ENCODE data around the gene TMEM165. TPM values are rescaled to one million over a fixed set of nuclear protein-coding genes. Genes with fewer than 3 reads are reported as not detected.

The TMEM165 gene
- total and polyA plus RNA-seq, 2 donors (not counting 1 experiment from before 2014, with no cell fraction given): 108 to 183 TPM

- TF ChIP-seq CTCF (conservative IDR thresholded peaks at IDR 0.05 in 1 of 2, IDR thresholded peaks at IDR 0.05 in 1 of 2; ENCODE audit: low read depth in 1 of 2, low read length in 2 of 2): no peak
- no peak for TF ChIP-seq EZH2 (IDR thresholded peaks at IDR 0.05; ENCODE audit: low read length, missing control alignments)
- Histone ChIP-seq H3K4me2 (ENCODE audit: extremely low read depth, insufficient read depth, low read length) (no peak overlapping the region), H3K27me3 (ENCODE audit: control insufficient read depth, insufficient read depth, low read length) (no peaks in the 10 kb centered on the region), H3K4me1 (ENCODE audit: control insufficient read depth, extremely low read depth, insufficient read depth, low read length) (peaks cover 6% of the 10 kb centered on the region), H3K27ac (ENCODE audit: insufficient read depth, low read length) (no peak overlapping the region), H3K9ac (ENCODE audit: insufficient read depth, low read length) (no peak overlapping the region), H2AFZ (ENCODE audit: low read length) (no peak overlapping the region), H3K4me3 (replicated peaks in 1 of 4; ENCODE audit: control extremely low read depth in 1 of 4, insufficient read depth in 1 of 4, low read depth in 3 of 4, low read length in 4 of 4) (no peak overlapping the region), H4K20me1 (ENCODE audit: control insufficient read depth, extremely low read depth, insufficient read depth, low read length) (no peaks in the 10 kb centered on the region), H3K79me2 (ENCODE audit: control insufficient read depth, insufficient read depth, low read length) (no peaks in the 10 kb centered on the region), H3K9me3 (ENCODE audit: control insufficient read depth, insufficient read depth, low read depth, low read length) (no peaks in the 10 kb centered on the region), H3K36me3 (ENCODE audit: control insufficient read depth, insufficient read depth, low read length) (peaks cover 8% of the 10 kb centered on the region)
- no peak for DNase-seq (ENCODE audit: low read depth in 2 of 2)
These were observed 45.0 kb downstream of the TMEM165 start for GRCh38 chr4:55440786-55441185.

- H4K20me1 ChIP-seq (ENCODE audit: control insufficient read depth, extremely low read depth, insufficient read depth, low read length): no peaks in the 10 kb centered on the region
- peak in 1 of 2 donors; percentile 18 for DNase-seq (ENCODE audit: low read depth in 2 of 2)
These were observed 46.8 kb downstream of the TMEM165 start for GRCh38 chr4:55442541-55442940.

GRCh38 chr4:55444827-55445226, 49.1 kb downstream of the TMEM165 start:
- TF ChIP-seq CTCF (conservative IDR thresholded peaks at IDR 0.05 in 1 of 2, IDR thresholded peaks at IDR 0.05 in 1 of 2; ENCODE audit: low read depth in 1 of 2, low read length in 2 of 2): peak; percentile 39 to 59
- TF ChIP-seq EZH2 (IDR thresholded peaks at IDR 0.05; ENCODE audit: low read length, missing control alignments): no peak

More at GRCh38 chr4:55442541-55442940, 46.8 kb downstream of the TMEM165 start:
- peaks cover 8% of the 10 kb centered on the region for H3K36me3 ChIP-seq (ENCODE audit: control insufficient read depth, insufficient read depth, low read length)
- H3K9me3 ChIP-seq (ENCODE audit: control insufficient read depth, insufficient read depth, low read depth, low read length): no peaks in the 10 kb centered on the region
- H2AFZ ChIP-seq (ENCODE audit: low read length): no peak overlapping the region
- no peaks in the 10 kb centered on the region for H3K27me3 ChIP-seq (ENCODE audit: control insufficient read depth, insufficient read depth, low read length)
- H3K9ac ChIP-seq (ENCODE audit: insufficient read depth, low read length): no peak overlapping the region
- H3K79me2 ChIP-seq (ENCODE audit: control insufficient read depth, insufficient read depth, low read length): no peaks in the 10 kb centered on the region
- H3K4me1 ChIP-seq (ENCODE audit: control insufficient read depth, extremely low read depth, insufficient read depth, low read length): peaks cover 8% of the 10 kb centered on the region
- H3K4me2 ChIP-seq (ENCODE audit: extremely low read depth, insufficient read depth, low read length): no peak overlapping the region
- no peak overlapping the region for H3K27ac ChIP-seq (ENCODE audit: insufficient read depth, low read length)
- no peak overlapping the region for H3K4me3 ChIP-seq (replicated peaks in 1 of 4; ENCODE audit: control extremely low read depth in 1 of 4, insufficient read depth in 1 of 4, low read depth in 3 of 4, low read length in 4 of 4)
- no peak for TF ChIP-seq CTCF (conservative IDR thresholded peaks at IDR 0.05 in 1 of 2, IDR thresholded peaks at IDR 0.05 in 1 of 2; ENCODE audit: low read depth in 1 of 2, low read length in 2 of 2)
- TF ChIP-seq EZH2 (IDR thresholded peaks at IDR 0.05; ENCODE audit: low read length, missing control alignments): no peak

More at GRCh38 chr4:55444827-55445226, 49.1 kb downstream of the TMEM165 start:
- Histone ChIP-seq H2AFZ (ENCODE audit: low read length) (no peak overlapping the region), H3K4me2 (ENCODE audit: extremely low read depth, insufficient read depth, low read length) (no peak overlapping the region), H4K20me1 (ENCODE audit: control insufficient read depth, extremely low read depth, insufficient read depth, low read length) (no peaks in the 10 kb centered on the region), H3K4me1 (ENCODE audit: control insufficient read depth, extremely low read depth, insufficient read depth, low read length) (peaks cover 8% of the 10 kb centered on the region), H3K27ac (ENCODE audit: insufficient read depth, low read length) (no peak overlapping the region), H3K27me3 (ENCODE audit: control insufficient read depth, insufficient read depth, low read length) (no peaks in the 10 kb centered on the region), H3K4me3 (replicated peaks in 1 of 4; ENCODE audit: control extremely low read depth in 1 of 4, insufficient read depth in 1 of 4, low read depth in 3 of 4, low read length in 4 of 4) (no peak overlapping the region), H3K9ac (ENCODE audit: insufficient read depth, low read length) (no peak overlapping the region), H3K79me2 (ENCODE audit: control insufficient read depth, insufficient read depth, low read length) (no peaks in the 10 kb centered on the region), H3K9me3 (ENCODE audit: control insufficient read depth, insufficient read depth, low read depth, low read length) (no peaks in the 10 kb centered on the region), H3K36me3 (ENCODE audit: control insufficient read depth, insufficient read depth, low read length) (peaks cover 4% of the 10 kb centered on the region)
- DNase-seq (ENCODE audit: low read depth in 2 of 2): peak; percentile 49 to 61

Measured in fibroblast of lung (primary cell).